Effector memory CD8-positive, alpha-beta T cell (primary cell): Measurements from ENCODE around the gene SLC6A9.

ENCODE experiments used
- ATAC-seq: fragments of 150-1000 bp; cut with Tn5 transposase; replicated peaks from 2 replicates; pipeline ENCODE4 v1.10.0; 2021; ENCODE audit warnings: mild to moderate bottlenecking, moderate library complexity
- DNase-seq, 3 experiments: peaks; one replicate each; pipeline ENCODE4 v3.0.0; 2021
- H3K27ac Mint-ChIP-seq, 2 donors: one replicate each; pipeline ENCODE4 v1.8.0; 2022; ENCODE audit warnings: mild to moderate bottlenecking in 2 of 2, mixed read lengths in 2 of 2, moderate library complexity in 2 of 2
- H3K27me3 Mint-ChIP-seq, 2 donors: one replicate each; pipeline ENCODE4 v1.8.0; 2022; ENCODE audit warnings: mixed read lengths in 2 of 2
- H3K36me3 Mint-ChIP-seq: one replicate; pipeline ENCODE4 v1.8.0; 2022; ENCODE audit warnings: mild to moderate bottlenecking, moderate library complexity, mixed read lengths; ENCODE audit not compliant: insufficient read depth
- H3K4me1 Mint-ChIP-seq, 2 donors: one replicate each; pipeline ENCODE4 v1.8.0; 2022; ENCODE audit warnings: low read depth in 2 of 2, mixed read lengths in 2 of 2
- H3K4me3 Mint-ChIP-seq, 2 donors: one replicate each; pipeline ENCODE4 v1.8.0; 2022; ENCODE audit warnings: mild to moderate bottlenecking in 2 of 2, mixed read lengths in 2 of 2, moderate library complexity in 2 of 2
- H3K9me3 Mint-ChIP-seq, 2 donors: one replicate each; pipeline ENCODE4 v1.8.0; 2022; ENCODE audit warnings: mixed read lengths in 2 of 2

The SLC6A9 gene

DNA sequence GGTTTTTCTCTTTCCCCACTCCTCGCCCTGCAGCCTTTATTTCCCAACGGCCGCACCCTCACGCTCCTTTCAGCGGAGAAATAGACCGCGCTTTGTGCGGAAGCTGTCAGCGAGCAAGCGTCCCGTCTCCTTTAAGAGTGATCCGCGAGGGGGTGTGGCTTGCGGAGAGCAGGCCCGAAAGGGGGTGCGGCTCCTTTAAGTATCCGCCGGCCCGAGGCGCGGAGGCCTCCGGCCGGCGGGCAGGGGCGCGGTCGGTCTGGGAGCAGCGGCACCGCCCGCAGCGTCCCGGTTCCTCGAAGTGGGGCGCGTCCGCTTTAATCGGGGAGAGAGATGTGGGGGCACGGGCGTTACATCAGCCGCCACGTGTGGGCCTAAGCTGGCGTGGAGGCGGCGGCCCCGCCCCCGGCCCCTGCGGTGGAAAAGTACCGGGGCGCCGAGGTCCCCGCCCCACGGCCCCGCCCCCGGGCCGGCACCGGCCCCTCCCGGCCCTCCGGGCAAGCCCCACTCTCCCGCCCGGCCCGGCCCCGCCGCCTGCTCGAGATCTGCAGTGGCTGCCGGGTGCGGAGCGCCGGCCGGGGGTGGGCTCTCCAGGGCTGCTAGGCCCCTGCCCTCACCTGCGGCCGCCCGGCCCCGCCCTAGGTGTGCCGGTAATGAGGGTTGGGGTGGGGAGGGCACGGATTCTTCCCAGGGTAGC, 1.2 kb downstream of the SLC6A9 start:
- Mint-ChIP-seq H3K36me3 (peaks cover 25% of the 10 kb centered on the region), H3K9me3 (no peaks in the 10 kb centered on the region), H3K27ac (peak overlapping the region; percentile 76 to 79), H3K4me3 (peak overlapping the region; percentile 82), H3K27me3 (no peaks in the 10 kb centered on the region), H3K4me1 (peaks cover 14 to 16% of the 10 kb centered on the region in 2 donors)
- ATAC-seq (peak; percentile 79), DNase-seq (peak; percentile 75 to 80 (median 77))

GRCh38 chr1:44029260-44029910, 1.9 kb downstream of the SLC6A9 start:
- Mint-ChIP-seq H3K27ac (peak overlapping the region; percentile 73 to 79), H3K9me3 (no peaks in the 10 kb centered on the region), H3K27me3 (no peaks in the 10 kb centered on the region), H3K4me1 (peaks cover 14 to 16% of the 10 kb centered on the region in 2 donors), H3K36me3 (peaks cover 25% of the 10 kb centered on the region), H3K4me3 (peak overlapping the region; percentile 82)
- peak; percentile 16 for ATAC-seq
- peak in 1 of 3 experiments; percentile 11 for DNase-seq

DNA sequence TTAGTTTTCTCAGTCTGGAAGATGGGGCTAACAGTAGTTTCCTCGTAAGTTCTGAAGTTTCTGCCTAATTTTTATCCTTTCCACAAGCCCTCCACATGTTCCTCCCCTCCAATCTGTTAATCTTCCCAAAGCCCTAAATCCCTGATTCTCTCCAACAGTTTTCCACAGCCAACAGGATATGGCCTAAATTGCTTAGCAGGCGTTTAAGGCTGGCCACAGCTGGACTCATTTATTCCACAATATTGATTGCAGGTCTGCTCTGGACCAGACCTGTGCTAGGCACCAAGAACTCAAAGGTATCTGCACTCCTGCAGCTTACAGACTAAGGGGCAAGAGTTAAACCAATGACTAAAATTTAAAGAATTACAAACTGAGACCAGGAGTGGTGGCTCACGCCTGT, 3.9 kb downstream of the SLC6A9 start:
- DNase-seq, result no peak
- H3K27ac Mint-ChIP-seq, result no peak overlapping the region
- H3K4me1 Mint-ChIP-seq, result peaks cover 14 to 16% of the 10 kb centered on the region in 2 donors
- H3K4me3 Mint-ChIP-seq, result no peak overlapping the region
- H3K27me3 Mint-ChIP-seq, result no peaks in the 10 kb centered on the region
- H3K9me3 Mint-ChIP-seq, result no peaks in the 10 kb centered on the region
- ATAC-seq, result no peak
- peaks cover 25% of the 10 kb centered on the region for H3K36me3 Mint-ChIP-seq

DNA sequence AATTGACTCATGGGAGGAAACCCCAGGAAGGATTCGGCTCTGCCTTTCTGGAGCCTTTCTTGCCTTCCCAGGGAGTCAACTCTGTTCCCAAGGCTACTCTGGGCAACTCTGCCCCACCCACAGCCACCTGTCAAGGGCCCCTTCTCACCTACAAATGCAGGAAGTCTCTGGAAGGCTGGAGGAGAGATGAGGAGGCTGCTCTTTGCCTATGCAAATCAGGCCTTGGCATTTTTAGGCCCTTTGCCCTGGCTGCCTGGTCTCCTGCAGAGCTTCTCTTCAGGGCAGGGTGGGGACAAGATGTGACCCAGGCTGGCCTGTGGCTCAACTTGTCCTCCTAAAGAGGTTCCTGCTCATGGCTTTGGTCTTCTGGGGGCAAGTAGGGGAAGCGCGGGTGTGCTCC, 5.4 kb downstream of the SLC6A9 start:
- no peak overlapping the region for H3K4me3 Mint-ChIP-seq

DNA sequence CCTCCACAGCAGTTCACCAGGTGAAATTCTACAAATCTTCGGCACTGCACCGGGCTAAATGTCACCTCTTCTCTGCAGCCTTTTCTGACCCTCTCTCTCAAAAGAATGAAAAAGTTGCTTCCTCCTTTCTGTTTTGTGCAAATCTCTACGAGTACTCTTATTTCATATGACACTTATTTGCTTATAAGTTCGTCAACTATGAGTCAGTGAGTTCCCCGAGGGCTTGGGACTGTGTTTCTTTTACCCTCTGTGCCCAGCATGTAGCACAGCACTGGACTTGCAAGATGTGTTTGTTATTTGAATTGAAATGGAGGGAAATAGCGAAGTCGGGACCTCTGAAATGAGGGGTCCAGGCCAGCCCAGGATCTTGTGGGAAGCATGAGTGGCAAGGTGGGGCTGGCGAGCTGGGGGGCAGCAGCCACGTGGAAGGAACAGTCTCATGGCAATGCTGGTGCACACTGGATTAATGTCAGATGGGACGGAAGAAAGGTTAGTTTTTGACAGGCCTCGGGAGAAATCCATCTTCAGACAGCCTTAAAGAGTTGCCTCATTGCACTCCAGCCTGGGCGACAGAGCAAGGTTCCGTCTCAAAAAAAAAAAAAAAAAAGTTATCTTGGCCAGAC, 6.2 kb downstream of the SLC6A9 start:
- ATAC-seq, result no peak
- no peaks in the 10 kb centered on the region for H3K9me3 Mint-ChIP-seq
- H3K27ac Mint-ChIP-seq, result no peak overlapping the region
- peaks cover 12 to 14% of the 10 kb centered on the region in 2 donors for H3K4me1 Mint-ChIP-seq
- no peak for DNase-seq
- H3K36me3 Mint-ChIP-seq, result peaks cover 7% of the 10 kb centered on the region
- no peak overlapping the region for H3K4me3 Mint-ChIP-seq
- H3K27me3 Mint-ChIP-seq, result no peaks in the 10 kb centered on the region

More for the DNA sequence above, 5.4 kb downstream of the SLC6A9 start:
- Mint-ChIP-seq H3K4me1 (peaks cover 12 to 14% of the 10 kb centered on the region in 2 donors), H3K9me3 (no peaks in the 10 kb centered on the region), H3K27me3 (no peaks in the 10 kb centered on the region), H3K27ac (no peak overlapping the region), H3K36me3 (peaks cover 12% of the 10 kb centered on the region)
- DNase-seq, result no peak
- no peak for ATAC-seq

DNA sequence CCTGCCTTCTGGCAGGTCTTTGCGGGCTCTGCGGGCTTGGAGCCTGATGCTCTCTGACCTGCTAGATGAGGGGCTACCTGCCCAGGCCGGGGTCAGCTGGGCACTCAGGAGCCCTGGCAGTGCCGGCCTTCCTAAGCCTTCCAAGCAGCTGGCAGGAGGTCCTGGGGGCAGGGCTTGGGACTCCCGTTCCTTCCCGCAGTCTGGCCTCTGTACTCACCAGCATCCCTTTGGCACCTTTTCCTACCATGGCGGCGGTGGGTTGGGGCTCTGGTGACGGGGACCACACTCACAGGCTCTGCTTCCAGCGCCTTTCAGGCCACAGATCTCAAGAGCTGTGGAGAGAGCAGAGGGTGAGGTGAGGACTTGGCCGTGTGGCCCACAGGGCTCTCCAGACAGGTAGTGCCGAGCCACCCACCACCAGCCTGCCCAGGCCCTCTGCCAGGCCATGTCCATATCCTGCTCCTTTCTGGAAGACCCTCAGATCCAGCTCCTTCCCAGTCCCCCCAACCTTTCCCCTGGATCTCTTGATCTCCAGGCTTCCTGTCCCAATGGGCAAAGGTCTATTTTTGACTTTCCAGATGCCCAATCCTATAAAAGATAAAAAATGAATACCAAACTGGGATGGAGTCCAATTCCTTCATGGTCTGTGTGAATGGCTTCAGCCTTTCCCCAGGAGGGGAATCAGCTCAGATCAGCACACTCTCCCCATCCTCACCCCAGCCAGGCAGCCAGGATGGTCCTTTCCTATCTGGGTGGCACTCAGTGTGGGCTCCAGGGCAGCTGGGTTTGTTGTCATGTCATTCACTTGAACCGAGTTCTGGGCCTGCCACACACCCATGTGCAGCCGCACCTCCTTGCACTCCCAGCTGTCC, 7.0 kb downstream of the SLC6A9 start:
- no peak overlapping the region for H3K27ac Mint-ChIP-seq
- no peak for ATAC-seq

GRCh38 chr1:44021581-44022321, 9.5 kb downstream of the SLC6A9 start:
- H3K36me3 Mint-ChIP-seq, result no peaks in the 10 kb centered on the region
- H3K4me1 Mint-ChIP-seq, result no peaks in the 10 kb centered on the region
- no peaks in the 10 kb centered on the region for H3K9me3 Mint-ChIP-seq
- H3K27me3 Mint-ChIP-seq, result no peaks in the 10 kb centered on the region
- ATAC-seq (no peak), DNase-seq (no peak)
- no peak overlapping the region for H3K4me3 Mint-ChIP-seq
- no peak overlapping the region for H3K27ac Mint-ChIP-seq

More for the DNA sequence above, 7.0 kb downstream of the SLC6A9 start:
- Mint-ChIP-seq H3K36me3 (peaks cover 3% of the 10 kb centered on the region), H3K27me3 (no peaks in the 10 kb centered on the region), H3K4me1 (peaks cover 5 to 8% of the 10 kb centered on the region in 2 donors), H3K9me3 (no peaks in the 10 kb centered on the region), H3K4me3 (no peak overlapping the region)
- no peak for DNase-seq

DNA sequence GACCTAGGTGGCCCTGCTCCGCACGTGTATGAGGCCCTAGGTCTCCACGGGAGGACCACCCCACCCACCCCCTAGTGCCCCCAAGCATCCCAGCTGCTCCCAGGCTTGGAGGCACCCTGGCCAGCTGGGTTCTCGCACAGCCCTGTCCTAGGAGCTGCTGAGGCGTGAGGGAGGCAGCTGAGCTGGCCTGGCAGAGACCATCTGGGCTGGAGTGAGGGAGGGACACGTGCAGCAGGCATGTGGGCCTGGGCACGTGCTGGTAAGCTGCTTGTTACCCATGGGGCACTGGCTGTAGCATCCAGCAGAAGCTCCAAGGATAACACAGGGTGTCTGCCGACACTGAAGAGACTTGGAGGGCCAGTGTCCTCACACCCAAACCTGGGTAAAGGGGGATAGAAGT, 10.1 kb downstream of the SLC6A9 start:
- Mint-ChIP-seq H3K27me3 (no peaks in the 10 kb centered on the region), H3K4me1 (no peaks in the 10 kb centered on the region), H3K4me3 (no peak overlapping the region), H3K9me3 (no peaks in the 10 kb centered on the region), H3K36me3 (no peaks in the 10 kb centered on the region), H3K27ac (no peak overlapping the region)
- ATAC-seq, result no peak
- no peak for DNase-seq

DNA sequence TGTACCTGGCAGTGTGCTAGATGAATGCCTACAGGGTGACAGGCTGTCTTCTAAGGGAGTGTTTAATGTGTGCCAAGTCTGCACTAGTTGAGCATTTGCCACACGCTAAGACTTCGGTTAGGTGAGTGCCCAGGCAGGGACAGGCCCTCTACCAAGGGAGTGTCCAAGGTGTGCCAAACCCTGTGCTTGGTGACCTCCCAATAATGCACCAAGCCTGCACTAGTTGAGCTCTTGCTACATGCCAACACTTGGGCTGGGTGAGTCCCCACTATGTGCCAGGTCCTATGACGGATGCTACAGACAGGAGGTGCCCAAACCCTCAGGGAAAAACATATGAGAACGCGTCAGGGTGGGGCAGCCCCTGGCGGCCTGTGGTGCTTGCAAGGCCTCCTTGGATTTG, 10.8 kb downstream of the SLC6A9 start:
- H3K27me3 Mint-ChIP-seq, result peaks cover 0 to 6% of the 10 kb centered on the region in 2 donors
- H3K9me3 Mint-ChIP-seq, result no peaks in the 10 kb centered on the region

GRCh38 chr1:44019466-44019948, 11.8 kb downstream of the SLC6A9 start:
- no peak for DNase-seq
- Mint-ChIP-seq H3K4me1 (no peaks in the 10 kb centered on the region), H3K4me3 (no peak overlapping the region), H3K27ac (no peak overlapping the region), H3K9me3 (no peaks in the 10 kb centered on the region), H3K36me3 (no peaks in the 10 kb centered on the region), H3K27me3 (peaks cover 2 to 14% of the 10 kb centered on the region in 2 donors)
- no peak for ATAC-seq

More for the DNA sequence above, 10.8 kb downstream of the SLC6A9 start:
- Mint-ChIP-seq H3K4me1 (no peaks in the 10 kb centered on the region), H3K36me3 (no peaks in the 10 kb centered on the region), H3K27ac (no peak overlapping the region), H3K4me3 (no peak overlapping the region)
- DNase-seq (no peak), ATAC-seq (no peak)

DNA sequence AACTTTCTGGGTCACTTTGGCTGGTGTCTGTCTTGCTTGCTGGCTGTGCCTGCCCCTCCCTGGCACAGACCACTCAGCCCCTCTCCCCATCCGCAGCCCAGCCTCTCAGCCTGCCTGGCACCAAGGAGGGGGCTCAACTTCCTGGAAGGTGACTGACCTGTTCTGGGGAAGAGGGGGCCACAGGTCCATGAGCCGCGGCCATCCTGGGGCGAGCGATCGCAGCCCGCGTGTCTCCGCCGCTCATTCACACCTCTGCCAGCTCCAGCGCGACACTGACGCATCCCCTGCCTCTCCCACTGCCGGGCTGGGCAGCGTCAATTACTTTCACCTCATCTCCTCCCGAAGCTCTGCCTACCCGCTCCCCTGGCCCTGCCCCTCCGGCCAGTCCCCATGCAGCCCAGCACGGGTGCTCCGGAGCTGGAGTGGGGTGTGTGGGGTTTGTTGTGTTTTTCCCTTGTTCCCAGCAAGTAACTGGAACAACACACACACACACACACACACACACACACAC, 14.3 kb downstream of the SLC6A9 start:
- Mint-ChIP-seq H3K27ac (no peak overlapping the region), H3K27me3 (peaks cover 11 to 22% of the 10 kb centered on the region in 2 donors), H3K4me3 (no peak overlapping the region), H3K9me3 (no peaks in the 10 kb centered on the region), H3K4me1 (no peaks in the 10 kb centered on the region), H3K36me3 (no peaks in the 10 kb centered on the region)
- ATAC-seq (no peak), DNase-seq (no peak)

DNA sequence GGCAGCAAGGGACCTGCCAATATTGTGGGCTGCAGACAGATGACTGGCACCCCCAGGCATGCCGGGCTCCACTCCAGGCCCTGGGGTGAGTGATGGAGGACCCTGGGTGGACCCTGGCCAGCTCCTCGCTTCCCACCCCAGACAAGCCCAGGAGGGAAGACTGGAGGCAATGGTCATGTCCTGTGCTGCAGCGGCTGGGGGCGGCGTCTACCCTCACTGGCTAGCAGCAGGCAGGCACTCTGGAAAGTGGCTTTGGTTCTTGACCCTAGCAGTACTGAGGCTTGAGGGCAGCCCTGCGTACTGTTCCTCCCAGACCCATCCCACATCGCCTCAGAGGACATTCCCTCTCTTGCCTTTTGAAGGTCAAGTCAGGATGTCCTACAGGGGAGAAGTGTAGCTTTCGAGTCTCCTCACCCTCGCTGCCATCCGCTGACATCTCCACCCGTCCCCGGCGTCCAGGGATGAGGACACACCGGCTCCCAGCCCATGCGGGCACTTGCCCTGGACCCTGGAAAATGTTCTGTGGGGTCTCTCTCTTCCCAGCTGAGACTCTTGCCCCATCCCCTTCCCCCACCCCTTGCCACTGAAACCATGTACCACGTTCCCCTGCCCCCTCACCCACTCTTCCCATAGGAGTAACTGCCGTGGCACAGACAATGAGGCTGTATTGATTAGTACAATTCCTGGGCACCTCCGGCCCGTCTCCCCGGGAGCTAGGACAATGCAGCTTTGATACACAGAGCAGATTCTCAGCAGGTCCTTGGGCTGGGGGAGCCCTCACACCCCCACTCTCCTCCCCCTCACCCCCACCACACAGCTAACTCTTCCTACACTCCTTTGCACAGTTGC, 15.0 kb downstream of the SLC6A9 start:
- Mint-ChIP-seq H3K27ac (no peak overlapping the region), H3K9me3 (no peaks in the 10 kb centered on the region), H3K4me3 (no peak overlapping the region), H3K27me3 (peaks cover 11 to 22% of the 10 kb centered on the region in 2 donors), H3K36me3 (no peaks in the 10 kb centered on the region), H3K4me1 (no peaks in the 10 kb centered on the region)
- ATAC-seq (no peak), DNase-seq (no peak)
